ENCODE results near the gene DHX40.

Gene DHX40

DNA sequence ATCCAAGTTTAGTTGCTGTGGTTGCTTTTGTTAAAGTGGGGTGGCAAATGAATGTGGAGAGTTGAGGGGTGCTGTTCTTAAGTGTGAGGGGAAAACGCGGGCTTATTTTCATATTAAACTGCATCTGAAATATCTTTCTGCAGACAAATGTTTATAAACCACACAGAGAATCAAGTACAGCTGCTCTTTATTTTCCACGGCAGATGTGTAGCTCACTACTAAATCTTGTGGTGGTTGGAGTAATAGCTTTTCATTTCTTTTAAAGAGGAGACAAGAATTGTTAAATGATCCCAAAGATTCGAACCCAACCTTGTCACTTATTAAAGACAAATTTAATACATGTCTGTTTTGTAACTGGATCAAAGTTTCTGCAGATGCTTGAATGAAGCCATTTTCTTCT is 56.4 kb downstream of the DHX40 start:
- peak overlapping the region; percentile 99 for H3K27ac ChIP-seq
- TF ChIP-seq, protein P1, sequence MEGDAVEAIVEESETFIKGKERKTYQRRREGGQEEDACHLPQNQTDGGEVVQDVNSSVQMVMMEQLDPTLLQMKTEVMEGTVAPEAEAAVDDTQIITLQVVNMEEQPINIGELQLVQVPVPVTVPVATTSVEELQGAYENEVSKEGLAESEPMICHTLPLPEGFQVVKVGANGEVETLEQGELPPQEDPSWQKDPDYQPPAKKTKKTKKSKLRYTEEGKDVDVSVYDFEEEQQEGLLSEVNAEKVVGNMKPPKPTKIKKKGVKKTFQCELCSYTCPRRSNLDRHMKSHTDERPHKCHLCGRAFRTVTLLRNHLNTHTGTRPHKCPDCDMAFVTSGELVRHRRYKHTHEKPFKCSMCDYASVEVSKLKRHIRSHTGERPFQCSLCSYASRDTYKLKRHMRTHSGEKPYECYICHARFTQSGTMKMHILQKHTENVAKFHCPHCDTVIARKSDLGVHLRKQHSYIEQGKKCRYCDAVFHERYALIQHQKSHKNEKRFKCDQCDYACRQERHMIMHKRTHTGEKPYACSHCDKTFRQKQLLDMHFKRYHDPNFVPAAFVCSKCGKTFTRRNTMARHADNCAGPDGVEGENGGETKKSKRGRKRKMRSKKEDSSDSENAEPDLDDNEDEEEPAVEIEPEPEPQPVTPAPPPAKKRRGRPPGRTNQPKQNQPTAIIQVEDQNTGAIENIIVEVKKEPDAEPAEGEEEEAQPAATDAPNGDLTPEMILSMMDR (conservative IDR thresholded peaks at IDR 0.05): no peak

DNA sequence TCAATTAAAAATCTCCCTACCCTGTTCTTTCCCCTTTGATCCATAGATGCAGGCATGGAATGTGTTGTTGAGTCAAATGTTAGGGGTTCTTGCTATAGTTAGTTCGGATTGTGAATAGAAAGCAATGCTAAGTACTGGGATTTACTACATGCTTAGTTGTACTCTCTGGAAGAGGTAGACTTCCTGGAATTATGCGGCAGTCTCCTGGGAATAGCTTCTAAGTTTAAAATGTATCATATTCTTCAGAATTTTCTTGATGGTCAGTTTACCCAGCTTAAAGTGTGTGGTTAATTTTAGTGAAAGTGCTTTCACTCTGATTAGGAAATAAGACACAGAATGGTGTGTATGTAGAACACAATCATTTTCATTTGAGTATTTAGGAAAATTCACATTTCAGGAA is 57.7 kb downstream of the DHX40 start:
- TF ChIP-seq, protein P1 (conservative IDR thresholded peaks at IDR 0.05): no peak
- no peak overlapping the region for H3K27ac ChIP-seq

DNA sequence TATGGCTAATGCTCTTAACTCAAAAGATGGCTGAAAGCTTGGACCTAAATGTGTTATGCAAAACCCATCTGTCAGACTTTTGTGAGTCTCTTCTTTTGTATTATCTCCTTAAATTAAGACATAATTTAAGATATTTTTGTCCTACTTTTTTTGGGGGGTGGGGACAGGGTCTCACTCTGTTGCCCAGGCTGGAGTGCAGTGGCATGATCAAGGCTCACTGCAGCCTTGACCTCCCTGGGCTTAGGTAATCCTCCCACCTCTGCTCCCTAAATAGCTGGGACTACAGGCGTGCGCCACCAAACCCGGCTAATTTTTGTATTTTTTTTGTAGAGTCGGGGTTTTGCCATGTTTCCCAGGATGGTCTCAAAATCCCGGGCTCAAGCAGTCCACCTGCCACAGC is 61.3 kb downstream of the DHX40 start:
- H3K27ac ChIP-seq: peak overlapping the region; percentile 60
- TF ChIP-seq, protein P1 (conservative IDR thresholded peaks at IDR 0.05): no peak

DNA sequence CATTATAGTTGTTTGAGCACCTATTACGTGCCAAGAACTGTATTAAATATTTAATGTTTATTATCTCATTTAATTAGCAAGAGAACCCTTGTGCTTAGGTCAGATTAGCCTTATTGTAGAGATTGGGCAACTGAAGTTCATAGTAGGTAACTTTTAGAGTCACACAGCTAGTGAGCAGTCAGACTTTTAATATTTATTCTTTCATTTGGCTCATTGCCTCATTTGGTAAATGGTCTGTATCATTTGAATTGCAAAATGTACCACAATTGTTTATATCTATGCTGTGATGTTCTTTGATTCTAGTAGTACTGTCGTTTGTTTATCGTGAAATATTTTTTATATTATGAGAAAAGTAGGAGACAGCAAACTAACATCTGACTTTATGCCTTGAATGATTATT is 61.9 kb downstream of the DHX40 start:
- peak overlapping the region; percentile 60 for H3K27ac ChIP-seq
- TF ChIP-seq, protein P1 (conservative IDR thresholded peaks at IDR 0.05): no peak

DNA sequence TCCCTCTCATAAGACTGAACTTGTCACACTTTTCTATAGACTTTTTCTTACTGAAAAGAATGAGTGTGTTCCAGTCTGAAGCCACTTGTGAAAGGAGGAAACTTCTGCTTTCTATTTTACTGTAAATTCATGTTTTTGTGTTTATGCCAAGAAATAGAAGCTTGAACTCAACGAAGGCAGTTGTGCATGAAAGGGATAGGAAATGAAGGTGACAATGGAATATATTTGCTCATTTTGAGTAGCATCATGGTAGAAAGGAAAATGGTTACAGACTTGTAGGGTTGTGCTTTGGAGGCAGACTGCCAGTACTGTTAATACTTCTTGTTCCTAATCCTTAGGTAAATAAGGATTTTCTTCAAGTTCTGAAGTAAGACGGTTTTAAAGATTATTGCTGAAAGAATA is 62.4 kb downstream of the DHX40 start:
- H3K27ac ChIP-seq: peak overlapping the region; percentile 60

DNA sequence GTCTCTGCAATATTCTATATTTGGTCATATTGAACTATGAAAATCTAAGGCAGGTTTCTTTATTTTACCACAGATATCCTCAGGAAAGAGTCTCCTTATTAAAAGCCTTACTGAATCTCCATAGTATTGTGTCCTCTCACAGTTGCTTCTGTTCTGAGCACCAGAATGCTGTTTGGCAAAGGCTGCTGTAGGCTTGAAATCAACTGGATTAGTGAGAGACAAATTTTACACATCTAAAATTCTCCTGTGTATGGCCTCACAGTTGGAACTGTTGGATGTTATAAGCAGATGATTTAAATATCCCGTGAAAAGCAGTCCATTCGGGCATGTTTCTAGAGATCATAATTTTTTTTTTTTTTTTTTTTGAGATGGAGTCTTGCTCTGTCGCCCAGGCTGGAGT is 63.8 kb downstream of the DHX40 start:
- H3K27ac ChIP-seq: peak overlapping the region; percentile 60
- TF ChIP-seq, protein P1 (conservative IDR thresholded peaks at IDR 0.05): no peak

More for the DNA sequence above, 62.4 kb downstream of the DHX40 start:
- TF ChIP-seq, protein P1 (conservative IDR thresholded peaks at IDR 0.05): no peak

DNA sequence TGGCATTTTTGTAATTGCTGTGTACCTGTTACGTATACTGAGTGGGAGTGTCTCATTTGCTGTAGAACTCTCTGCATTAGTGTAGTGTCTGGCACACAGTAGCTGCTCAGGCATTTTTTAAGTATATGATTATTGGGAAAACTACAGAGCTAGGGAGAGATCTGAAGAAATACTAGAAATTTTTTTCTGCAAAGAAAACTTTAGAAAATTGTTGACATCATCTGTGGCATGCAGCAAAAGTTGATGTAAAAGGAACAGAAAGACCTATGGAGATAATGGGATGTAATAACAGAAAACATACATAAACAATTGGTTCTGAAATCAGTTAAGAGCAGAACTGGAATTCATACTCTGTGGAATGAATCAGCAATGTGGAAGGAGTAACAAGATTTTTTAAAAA is 65.9 kb downstream of the DHX40 start:
- TF ChIP-seq, protein P1 (conservative IDR thresholded peaks at IDR 0.05): no peak
- H3K27ac ChIP-seq: no peak overlapping the region

DNA sequence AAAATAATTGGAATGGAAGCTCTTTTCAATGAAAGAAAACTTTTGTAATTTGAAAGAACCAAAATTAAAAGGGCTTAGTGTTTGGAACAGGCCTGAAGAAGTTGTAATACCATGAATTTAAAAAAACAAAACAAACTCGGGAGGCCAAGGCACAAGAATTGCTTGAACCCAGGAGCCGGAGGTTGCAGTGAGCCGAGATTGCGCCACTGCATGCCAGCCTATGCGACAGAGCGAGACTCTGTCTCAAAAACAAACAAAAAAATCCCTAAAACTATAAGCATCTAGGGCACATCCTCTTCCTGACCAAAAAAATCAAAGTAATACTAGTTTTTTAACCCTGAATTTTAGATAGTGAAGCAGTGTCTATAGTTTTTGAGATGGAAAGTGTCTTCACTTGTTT is 67.0 kb downstream of the DHX40 start:
- TF ChIP-seq, protein P1 (conservative IDR thresholded peaks at IDR 0.05): no peak
- H3K27ac ChIP-seq: no peak overlapping the region
